ENCODE results near the gene ADGRL2. TPM values are rescaled to one million over a fixed set of nuclear protein-coding genes. Genes with fewer than 3 reads are reported as not detected.

ADGRL2 gene
- polyA plus RNA-seq, 1 of the 3 experiments (the other 2 are of a cell fraction): 40.3 TPM

- TF ChIP-seq USF2 (IDR thresholded peaks at IDR 0.05; ENCODE audit: borderline replicate concordance, low read depth, low read length): no peak
- no peak for TF ChIP-seq CHD2 (IDR thresholded peaks at IDR 0.05; ENCODE audit: low read length, partially characterized antibody)
- no peak for TF ChIP-seq ZBTB33 (IDR thresholded peaks at IDR 0.05; ENCODE audit: borderline replicate concordance, low read depth)
- TF ChIP-seq FOXJ3 (CRISPR knock-in tag; IDR thresholded peaks at IDR 0.05): no peak
- no peak for TF ChIP-seq GATA2 (CRISPR knock-in tag; IDR thresholded peaks at IDR 0.05)
Measured at GRCh38 chr1:81887421-81888144, 86.8 kb downstream of the ADGRL2 start (continued).

GRCh38 chr1:81889166-81889565 lies 88.4 kb downstream of the ADGRL2 start:
- TF ChIP-seq CTCF (IDR thresholded peaks at IDR 0.05) (no peak), MXI1 (IDR thresholded peaks at IDR 0.05; ENCODE audit: low read depth, low read length) (no peak), FOSL2 (IDR thresholded peaks at IDR 0.05; ENCODE audit: borderline replicate concordance, low read depth) (no peak), GABPA (IDR thresholded peaks at IDR 0.05; ENCODE audit: low read depth) (no peak), RCOR1 (IDR thresholded peaks at IDR 0.05; ENCODE audit: low read length) (no peak), SMC3 (IDR thresholded peaks at IDR 0.05; ENCODE audit: low read depth, low read length) (no peak), EP300 (IDR thresholded peaks at IDR 0.05; ENCODE audit: borderline replicate concordance in 1 of 2, low read depth in 1 of 2, low read length in 1 of 2) (no peak), USF1 (IDR thresholded peaks at IDR 0.05; ENCODE audit: borderline replicate concordance, low read depth) (no peak)
- peaks cover 0 to 4% of the 10 kb centered on the region in 2 experiments for H3K4me1 ChIP-seq (ENCODE audit: control insufficient read depth in 1 of 2, insufficient read depth in 2 of 2, low read depth in 1 of 2, low read length in 1 of 2)
- H3K9me2 ChIP-seq: no peaks in the 10 kb centered on the region
- 94% methylated on average over 4 of the region's 4 CpGs for WGBS (ENCODE audit: low lambda C conversion rate)
- no peaks in the 10 kb centered on the region for H3K9me3 ChIP-seq
- H3K4me3 ChIP-seq (ENCODE audit: low read depth in 2 of 2, low read length in 1 of 2): no peak overlapping the region
- H3K4me2 ChIP-seq: no peak overlapping the region
- no peak overlapping the region for H3K9ac ChIP-seq
- no peak overlapping the region for H2AFZ ChIP-seq (ENCODE audit: low read depth)
- no peaks in the 10 kb centered on the region for H3K36me3 ChIP-seq (replicated peaks in 1 of 2; ENCODE audit: control insufficient read depth in 1 of 2, insufficient read depth in 2 of 2, low read length in 1 of 2)
- no peaks in the 10 kb centered on the region for H3K27me3 ChIP-seq (ENCODE audit: insufficient read depth)
- ChIA-PET CTCF (no interaction called here), POLR2A (no interaction called here)
- H4K20me1 ChIP-seq (ENCODE audit: insufficient read depth): peaks cover 6% of the 10 kb centered on the region; the same call in 1 of the 2 replicates
- H3K79me2 ChIP-seq (ENCODE audit: insufficient read depth): peaks cover 60% of the 10 kb centered on the region; the same call in 1 of the 2 replicates
- no peak for DNase-seq
- no peak overlapping the region for H3K27ac ChIP-seq (ENCODE audit: low read depth in 2 of 2, low read length in 1 of 2)
- H3F3A ChIP-seq (replicated peaks; ENCODE audit: insufficient read depth): peaks cover 18% of the 10 kb centered on the region

All from SK-N-SH (cell line).